AG09309 (cell line): ENCODE results near the gene RAB7A.

Source experiments
- DNase-seq: peaks from one replicate; pipeline ENCODE4 v3.0.0-alpha.2; 2010; ENCODE audit warnings: low read depth
- H3K4me3 ChIP-seq: 2 replicates; pipeline ENCODE4 v1.5.1; 2011; ENCODE audit warnings: mild to moderate bottlenecking, low read depth, low read length, moderate library complexity; ENCODE audit not compliant: control insufficient read depth
- CTCF ChIP-seq: IDR thresholded peaks from 2 replicates; pipeline ENCODE4 v1.5.1; 2011; ENCODE audit warnings: mild to moderate bottlenecking, low read depth, low read length, inconsistent platforms; ENCODE audit not compliant: insufficient read depth, control insufficient read depth; ENCODE audit errors: missing control alignments

Gene RAB7A

DNA sequence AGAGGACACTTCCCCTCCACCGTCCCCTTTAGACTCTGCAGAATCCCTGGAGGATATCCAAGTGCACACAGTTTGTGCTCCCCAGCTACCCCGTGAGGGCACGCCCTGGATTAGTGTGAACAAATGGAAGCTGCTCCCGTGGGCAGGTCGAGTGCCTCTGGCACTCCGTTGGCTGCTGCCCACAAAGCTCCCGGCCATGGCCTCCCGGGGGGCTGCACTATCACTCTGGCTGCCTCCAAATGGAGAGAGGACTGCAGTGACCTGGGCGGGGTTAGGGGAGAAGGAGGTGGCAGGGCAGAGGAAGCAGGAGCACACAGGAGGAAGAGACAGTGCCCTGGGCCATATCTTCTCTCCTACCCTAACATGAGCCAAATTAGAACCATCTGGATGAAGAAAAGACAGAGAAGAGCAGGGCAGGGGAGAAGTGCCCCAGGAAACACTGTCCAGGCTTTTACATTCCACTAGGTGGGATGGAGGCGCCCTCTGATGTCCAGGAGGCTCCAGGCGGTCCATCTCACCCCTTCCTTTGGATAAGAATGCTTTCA is 124.0 kb downstream of the RAB7A start:
- peak; percentile 43 for TF ChIP-seq CTCF
- H3K4me3 ChIP-seq = no peak overlapping the region
- peak; percentile 3 for DNase-seq

DNA sequence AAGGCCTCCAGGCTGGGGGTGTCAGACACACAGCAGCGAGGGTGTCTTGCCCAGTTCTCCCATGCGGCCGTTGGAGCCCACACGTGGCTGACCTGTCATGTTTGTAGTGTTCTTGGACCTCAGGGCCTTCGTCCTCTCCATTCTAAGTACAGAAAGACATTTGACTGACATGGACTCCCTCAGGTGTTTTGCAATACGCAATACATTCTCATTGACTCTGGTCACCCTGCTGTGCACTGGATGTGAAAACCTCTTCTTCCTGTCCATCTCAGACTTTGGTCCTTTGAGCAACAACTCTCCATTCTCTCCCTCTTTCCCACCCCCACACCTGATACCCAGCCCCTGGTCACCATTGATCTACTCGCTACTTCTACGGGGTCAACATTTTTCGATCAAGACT is 124.6 kb downstream of the RAB7A start:
- TF ChIP-seq CTCF = no peak
- H3K4me3 ChIP-seq = no peak overlapping the region
- DNase-seq = no peak

GRCh38 chr3:128851601-128852000 is 125.6 kb downstream of the RAB7A start:
- DNase-seq = no peak
- no peak overlapping the region for H3K4me3 ChIP-seq
- TF ChIP-seq CTCF = no peak

DNA sequence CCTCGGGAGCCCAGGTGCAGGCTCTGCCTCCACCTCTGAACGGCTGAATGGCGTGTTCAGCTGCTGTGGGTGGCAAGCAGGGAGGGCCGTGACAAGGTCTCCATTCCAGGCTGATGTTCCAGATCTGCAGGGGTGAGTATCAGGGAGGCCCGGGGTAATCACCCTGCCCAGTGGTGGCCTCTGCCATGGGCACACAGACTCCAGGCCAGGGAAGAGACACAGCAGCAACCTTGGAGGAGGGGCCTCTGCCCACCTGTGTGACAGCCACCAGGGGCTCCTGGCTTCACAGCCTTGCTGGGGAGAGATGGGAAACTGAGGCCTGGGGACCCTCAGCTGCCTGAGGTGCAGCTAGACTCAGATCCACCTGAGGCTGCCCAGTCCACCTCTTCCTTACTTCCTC is 127.8 kb downstream of the RAB7A start:
- TF ChIP-seq CTCF = no peak
- DNase-seq = no peak
- H3K4me3 ChIP-seq = no peak overlapping the region

DNA sequence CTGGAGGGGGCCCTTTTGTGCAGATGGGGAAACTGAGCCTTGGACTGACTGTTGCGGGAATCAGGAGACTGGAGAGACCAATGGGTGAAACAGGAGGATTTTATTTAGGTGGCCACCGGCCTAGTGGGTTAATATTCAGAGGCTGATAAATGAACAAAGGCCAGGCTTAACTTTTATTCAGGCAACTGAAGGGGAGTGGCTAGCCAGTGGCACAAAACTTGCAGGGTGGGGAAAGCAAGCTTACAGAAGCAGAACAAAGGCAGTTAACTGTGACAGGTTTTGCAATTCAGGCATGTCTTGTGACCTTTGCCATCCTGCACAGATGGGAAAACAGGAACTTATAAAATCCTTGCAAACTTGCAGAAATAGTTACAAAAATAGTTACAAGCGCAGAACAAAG is 128.5 kb downstream of the RAB7A start:
- no peak for DNase-seq
- TF ChIP-seq CTCF = no peak
- no peak overlapping the region for H3K4me3 ChIP-seq

DNA sequence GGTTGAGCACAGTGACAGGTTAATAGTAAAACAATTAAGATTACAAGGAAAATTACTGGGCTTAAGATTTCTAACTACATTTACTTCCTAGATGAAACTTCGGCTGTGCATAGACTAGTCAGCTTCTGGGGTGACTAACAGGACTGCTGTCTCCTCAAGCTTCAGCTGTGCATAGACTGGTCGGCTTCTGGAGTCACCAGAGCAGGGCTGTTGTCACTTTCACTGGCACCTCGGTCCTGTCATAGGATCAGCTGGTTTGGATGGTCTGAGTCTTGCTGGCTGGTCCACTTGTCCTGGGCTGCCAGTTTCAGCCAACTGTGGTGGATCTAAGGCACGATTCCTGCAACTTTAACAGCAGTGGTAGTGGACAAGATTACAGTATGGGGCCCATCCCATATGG is 129.6 kb downstream of the RAB7A start:
- TF ChIP-seq CTCF = no peak
- H3K4me3 ChIP-seq = no peak overlapping the region
- DNase-seq = no peak

DNA sequence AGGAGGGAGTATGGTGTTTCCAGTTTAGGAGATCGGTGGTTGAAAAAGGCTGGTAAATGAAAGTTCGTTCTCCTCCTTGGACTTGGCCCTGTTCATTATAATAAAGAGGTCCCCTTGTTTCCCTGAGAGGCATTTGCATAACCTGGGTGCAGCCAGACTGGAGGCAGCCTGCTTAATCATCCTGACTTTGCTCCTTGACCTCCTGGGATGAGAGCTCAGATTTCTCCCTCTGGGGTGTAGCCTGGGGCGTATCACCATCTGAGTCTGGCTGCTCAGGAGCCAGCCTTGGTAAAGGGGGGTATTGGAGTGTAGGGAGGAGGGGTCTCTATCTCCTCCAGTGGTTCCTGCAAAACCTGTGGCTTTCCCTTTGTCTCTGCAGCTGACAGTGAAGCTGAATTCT is 132.2 kb downstream of the RAB7A start:
- no peak overlapping the region for H3K4me3 ChIP-seq
- no peak for TF ChIP-seq CTCF
- DNase-seq = no peak
